Fibroblast of skin of scalp (primary cell): Measurements from ENCODE around the gene PRRG1.
"Not testable (repeated sequence)": the region's sequence is repeated elsewhere in the genome, so short reads cannot be mapped to it uniquely, and the experiment has no call there.

Experiments used
- DNase-seq: peaks from one replicate; pipeline ENCODE4 v3.0.0-alpha.2; 2013

Gene PRRG1

GRCh38 chrX:37378830-37379229 is 29.7 kb downstream of the PRRG1 start:
- DNase-seq, result no peak

- DNase-seq, result no peak
Observed at GRCh38 chrX:37380256-37380655, 31.1 kb downstream of the PRRG1 start.

- peak; percentile 7 for DNase-seq
Observed at GRCh38 chrX:37380924-37381323, 31.8 kb downstream of the PRRG1 start.

- peak; percentile 9 for DNase-seq
Observed at GRCh38 chrX:37383313-37383712, 34.1 kb downstream of the PRRG1 start.

- DNase-seq, result no peak
Observed at GRCh38 chrX:37388413-37388812, 39.2 kb downstream of the PRRG1 start.

- DNase-seq, result peak; percentile 44
Observed at GRCh38 chrX:37405956-37406355, 56.8 kb downstream of the PRRG1 start.

DNA sequence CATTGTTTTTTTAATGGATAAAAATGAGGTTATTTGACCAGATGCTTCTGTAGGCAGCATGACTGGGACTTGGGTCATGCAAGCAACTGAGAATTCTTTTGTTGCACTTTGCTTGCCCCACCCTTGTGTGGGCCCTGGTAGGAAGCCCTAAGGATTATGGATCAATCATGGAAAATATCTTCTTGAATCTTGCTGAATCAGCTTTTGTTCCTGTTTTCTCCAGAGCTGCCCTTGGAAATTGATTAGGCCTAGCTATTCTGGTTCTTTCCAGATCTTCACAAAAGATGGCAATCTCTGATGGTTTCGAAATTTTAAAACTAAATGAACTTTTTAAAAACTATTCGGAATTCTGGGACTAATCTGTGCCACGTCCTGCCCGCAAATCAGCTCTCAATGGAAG is 58.6 kb downstream of the PRRG1 start:
- DNase-seq, result no peak

- no peak for DNase-seq
Observed at GRCh38 chrX:37409278-37409677, 60.1 kb downstream of the PRRG1 start.

DNA sequence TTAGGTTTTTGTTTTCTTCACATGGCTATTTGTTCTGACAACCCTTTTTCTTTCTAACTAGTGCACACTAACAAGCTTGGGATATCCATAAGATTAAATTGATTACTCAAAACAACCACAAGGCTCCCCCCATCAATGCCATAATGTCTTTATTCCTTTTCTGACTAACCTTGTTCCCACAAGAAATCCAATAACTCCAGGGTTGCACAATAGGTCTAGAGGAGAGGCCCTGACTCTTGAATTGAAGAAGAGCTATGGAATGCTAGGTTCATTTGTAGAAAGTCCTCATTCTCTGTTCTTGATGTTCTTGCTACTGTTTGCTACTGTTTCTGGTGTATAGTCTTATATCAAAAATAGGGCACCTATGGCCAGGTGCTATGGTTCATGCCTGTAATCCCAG is 71.0 kb downstream of the PRRG1 start:
- DNase-seq, result no peak

DNA sequence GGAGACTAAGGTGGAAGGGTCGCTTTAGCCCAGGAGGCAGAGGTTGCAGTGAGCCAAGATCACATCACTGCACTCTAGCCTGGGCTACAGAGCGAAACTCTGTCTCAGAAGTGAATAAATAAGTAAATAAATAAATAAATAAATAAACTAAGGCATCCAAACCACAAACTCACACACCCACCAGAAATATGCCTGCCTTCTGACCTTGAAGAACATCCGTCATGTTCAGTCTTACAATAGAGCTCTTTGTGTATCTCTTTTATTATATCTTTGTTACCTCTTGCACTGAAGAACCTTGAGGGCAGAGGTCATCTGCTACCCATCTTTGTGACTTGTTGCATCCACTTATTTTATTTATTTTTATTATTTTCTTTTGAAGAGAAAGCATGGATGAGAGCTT is 71.6 kb downstream of the PRRG1 start:
- no peak for DNase-seq

DNA sequence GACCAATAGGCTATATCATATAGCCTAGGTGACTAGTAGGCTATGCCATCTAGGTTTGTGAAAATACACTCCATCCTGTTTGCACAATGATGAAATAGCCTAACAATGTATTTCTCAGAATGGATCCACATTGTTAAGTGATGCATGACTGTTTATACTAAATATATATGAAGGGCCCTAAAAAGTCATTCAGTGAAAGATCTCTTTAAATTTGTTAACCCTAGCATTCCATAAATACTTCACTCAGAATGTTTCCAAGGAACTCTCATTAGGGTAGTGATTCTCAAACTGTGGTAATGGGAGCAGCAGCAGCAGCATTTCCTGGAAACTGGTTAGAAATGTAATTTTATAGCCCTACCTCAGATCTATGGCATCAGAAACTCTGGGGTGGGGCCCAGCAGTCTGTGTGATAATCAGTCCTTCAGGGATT is 74.9 kb downstream of the PRRG1 start:
- DNase-seq, result peak; percentile 77

GRCh38 chrX:37425370-37425769 is 76.2 kb downstream of the PRRG1 start:
- peak; percentile 9 for DNase-seq

DNA sequence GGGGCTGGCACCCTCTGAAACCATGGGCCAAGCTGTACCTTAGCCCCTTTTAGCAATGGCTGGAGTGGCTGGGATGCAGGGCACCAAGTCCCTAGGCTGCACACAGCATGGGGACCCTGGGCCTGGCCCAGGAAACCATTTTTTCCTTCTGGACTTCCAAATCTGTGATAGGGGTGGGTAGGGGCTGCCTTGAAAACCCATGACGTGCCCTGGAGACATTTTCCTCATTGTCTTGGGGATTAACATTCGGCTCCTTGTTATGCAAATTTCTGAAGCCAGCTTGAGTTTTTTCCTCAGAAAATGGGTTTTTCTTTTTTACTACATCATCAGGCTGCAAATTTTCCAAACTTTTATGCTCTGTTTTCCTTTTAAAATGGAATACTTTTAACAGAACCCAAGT is 79.8 kb downstream of the PRRG1 start:
- DNase-seq, result not testable (repeated sequence)

DNA sequence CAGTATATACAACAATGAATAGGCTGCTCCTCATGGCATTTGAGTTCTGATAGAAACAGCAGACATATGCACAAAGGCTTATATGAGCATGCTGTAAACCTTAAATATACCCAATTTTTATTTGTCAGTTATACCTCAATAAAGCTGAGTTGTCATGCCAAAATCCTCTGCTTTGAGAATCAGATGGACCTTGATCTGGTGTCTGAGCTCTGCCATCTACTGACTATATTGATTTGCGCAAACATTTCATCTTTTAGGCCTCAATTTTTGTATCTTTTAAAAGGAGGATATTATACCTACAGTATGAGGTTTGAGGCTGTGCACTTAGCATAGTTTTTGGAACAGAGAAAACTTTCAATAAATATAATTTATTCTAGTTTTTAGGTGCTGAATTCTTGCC is 85.2 kb downstream of the PRRG1 start:
- DNase-seq, result no peak

DNA sequence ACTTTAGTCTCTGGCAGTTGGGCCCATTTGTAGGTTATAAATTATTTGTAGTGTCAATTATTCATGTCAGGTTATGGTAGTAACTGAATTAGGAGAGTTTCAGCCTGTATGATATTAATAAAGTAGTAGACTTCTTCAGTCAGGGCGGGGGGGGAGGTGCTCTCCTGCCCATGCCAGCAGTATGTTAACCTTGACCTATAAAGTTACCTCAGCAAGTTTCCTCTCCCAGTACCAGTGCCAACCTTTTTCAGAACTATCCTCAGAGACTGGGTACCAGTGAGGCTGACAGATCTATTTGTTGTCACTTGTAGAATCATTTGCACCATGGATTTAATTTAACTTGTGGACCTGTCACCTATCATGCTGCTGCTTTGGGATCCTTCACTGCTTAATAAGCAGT is 88.0 kb downstream of the PRRG1 start:
- DNase-seq, result no peak

DNA sequence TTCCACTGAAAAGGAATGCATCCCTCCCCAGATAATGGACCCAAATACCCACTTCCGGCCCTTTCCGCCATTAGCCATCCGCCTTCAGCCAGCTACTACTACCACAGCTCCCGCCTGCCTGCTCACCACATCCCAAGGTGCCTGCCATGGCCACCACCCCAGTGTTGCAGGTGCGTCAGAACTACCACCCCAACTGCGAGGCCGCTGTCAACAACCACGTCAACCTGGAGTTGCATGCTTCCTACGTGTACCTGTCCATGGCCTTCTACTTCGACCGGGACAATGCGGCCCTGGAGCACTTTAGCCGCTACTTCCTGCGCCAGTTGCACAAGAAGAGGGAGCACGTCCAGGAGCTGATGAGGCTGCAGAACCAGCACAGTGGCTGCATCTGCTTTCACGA is 92.2 kb downstream of the PRRG1 start:
- DNase-seq, result no peak

- no peak for DNase-seq
Observed at GRCh38 chrX:37445182-37445581, 96.0 kb downstream of the PRRG1 start.

DNA sequence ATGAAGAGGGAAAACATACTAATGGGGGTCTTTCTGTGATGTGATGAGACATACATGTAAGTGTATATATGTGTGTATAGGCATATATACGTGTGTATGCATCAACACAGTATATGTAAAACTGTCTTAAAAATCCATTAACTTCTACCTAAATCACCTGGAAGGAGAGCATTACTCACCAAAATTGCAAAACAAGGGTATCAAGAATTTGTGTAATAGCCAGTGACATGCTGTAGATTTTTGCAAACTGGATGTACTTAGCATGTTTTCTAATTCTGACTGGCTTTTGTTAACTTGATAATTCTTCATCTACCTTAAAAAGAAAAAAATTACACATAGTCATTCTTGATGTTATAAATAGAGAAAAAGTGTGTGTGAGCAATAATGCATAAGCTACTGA is 104.7 kb downstream of the PRRG1 start:
- DNase-seq, result no peak

GRCh38 chrX:37454537-37455285 is 105.5 kb downstream of the PRRG1 start:
- peak; percentile 33 for DNase-seq

DNA sequence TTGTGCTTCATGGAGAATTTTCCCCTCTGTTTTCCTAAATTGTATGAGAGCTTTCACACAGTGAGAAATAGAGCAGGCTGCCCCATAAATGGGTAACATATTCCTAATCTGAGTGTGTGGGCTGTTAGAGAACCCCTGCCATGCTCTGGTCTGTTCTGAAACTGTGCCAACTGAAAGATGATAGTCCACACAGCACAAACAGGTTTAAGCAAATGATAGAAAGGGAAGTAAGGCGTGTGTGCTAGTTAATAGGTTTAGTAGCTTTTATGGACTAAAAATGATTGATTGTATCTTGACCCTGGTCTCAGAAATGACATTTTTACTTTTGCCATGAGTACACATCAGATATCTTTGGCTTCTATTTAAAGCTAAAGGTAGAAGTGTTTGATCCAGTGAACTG is 106.2 kb downstream of the PRRG1 start:
- DNase-seq, result no peak

- DNase-seq, result not testable (repeated sequence)
Observed at GRCh38 chrX:37460285-37460684, 111.1 kb downstream of the PRRG1 start.

DNA sequence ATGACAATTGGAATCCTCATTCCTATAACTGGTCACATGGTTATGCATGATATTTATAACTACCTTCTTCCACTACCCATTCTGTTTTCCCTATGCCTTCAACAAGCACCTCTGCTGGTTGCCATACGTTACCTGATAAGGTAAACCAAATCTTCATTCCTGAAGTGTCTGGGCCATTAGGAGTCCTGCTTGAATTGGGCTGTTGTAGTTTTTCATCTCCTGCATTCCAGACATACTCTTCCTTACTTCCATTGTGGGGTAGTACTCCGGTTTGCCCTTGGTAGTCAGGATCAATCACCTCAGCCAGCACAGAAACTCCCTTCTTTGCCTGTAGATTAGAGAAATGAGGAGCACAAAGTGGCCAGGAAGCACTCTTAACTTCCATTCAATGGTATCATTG is 113.2 kb downstream of the PRRG1 start:
- DNase-seq, result no peak

DNA sequence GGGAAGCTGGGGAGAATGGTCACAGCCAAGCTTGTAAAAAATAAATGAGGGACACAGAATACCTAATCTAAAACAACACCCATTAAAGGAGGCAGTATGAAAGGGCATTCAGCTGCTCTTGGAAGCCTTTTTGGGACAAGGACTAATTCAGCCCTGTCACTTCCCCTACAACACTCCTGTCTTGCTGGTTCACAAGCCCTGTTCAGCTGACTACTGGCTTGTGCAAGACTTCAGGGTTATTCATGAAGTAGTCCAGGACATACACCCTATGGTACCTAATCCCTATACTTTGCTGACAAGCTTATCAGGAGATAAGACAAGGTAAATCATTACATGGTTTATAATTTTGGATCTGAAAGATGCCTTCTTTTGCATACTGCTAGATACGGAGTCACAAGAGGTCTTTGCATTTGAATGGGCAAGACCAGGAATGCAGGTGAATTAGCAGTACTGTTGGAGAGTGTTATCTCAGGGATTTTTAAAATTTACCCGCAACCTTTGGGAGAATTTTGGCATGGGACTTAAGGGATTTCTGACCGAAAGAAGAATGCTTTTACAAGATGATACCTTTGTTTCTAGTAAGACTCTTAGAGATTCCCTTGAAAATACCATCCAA is 119.1 kb downstream of the PRRG1 start:
- DNase-seq, result no peak

- DNase-seq, result no peak
Observed at GRCh38 chrX:37470711-37471110, 121.5 kb downstream of the PRRG1 start.

DNA sequence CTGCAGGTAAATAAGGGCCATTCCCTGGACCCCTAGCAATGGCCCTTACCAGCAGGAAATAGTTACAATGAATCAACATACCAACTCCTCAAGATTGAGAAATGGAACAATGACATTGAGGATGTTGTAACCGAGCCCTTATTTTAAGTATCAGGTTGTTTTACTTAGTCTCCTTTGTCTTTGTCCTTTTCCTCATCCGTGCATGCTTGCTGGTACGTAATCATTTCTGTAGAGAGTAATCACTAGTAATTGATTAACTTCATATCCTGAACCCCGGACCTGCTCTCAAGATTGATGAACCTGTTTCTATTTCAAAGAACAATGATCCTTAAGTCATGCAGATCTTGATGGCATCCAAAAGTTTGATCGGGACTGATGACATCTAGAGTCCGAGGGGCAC is 123.7 kb downstream of the PRRG1 start:
- DNase-seq, result no peak
